ENCODE results near the gene HOXB7.

The HOXB7 gene

GRCh38 chr17:48624544-48625494, 14.0 kb upstream of the HOXB7 start:
- DNase-seq = peak in 3 of 56 donors; percentile 2 to 8 (median 5)

- DNase-seq = no peak
Measured at GRCh38 chr17:48624118-48624517, 13.3 kb upstream of the HOXB7 start.

GRCh38 chr17:48623583-48623982, 12.8 kb upstream of the HOXB7 start:
- no peak for DNase-seq

GRCh38 chr17:48622857-48623256, 12.0 kb upstream of the HOXB7 start:
- no peak for DNase-seq

- DNase-seq = no peak
Measured at GRCh38 chr17:48621410-48622392, 10.9 kb upstream of the HOXB7 start.

- DNase-seq = no peak
Measured at GRCh38 chr17:48620461-48621139, 9.8 kb upstream of the HOXB7 start.

- DNase-seq = no peak
Measured at GRCh38 chr17:48619826-48620449, 9.1 kb upstream of the HOXB7 start.

- peak; percentile 3 to 86 (median 59) for DNase-seq
Measured at GRCh38 chr17:48618256-48618896, 7.6 kb upstream of the HOXB7 start.

- DNase-seq = no peak
Measured at GRCh38 chr17:48617471-48618255, 6.8 kb upstream of the HOXB7 start.

GRCh38 chr17:48616717-48617470, 6.1 kb upstream of the HOXB7 start:
- DNase-seq = no peak

GRCh38 chr17:48615963-48616716, 5.3 kb upstream of the HOXB7 start:
- DNase-seq = no peak

GRCh38 chr17:48615047-48615962, 4.5 kb upstream of the HOXB7 start, which contains the start of gene HOXB8:
TSS of gene HOXB8 (minus strand) at chr17:48615292. CDS start at chr17:48614704, 588 bp downstream.
- no peak for DNase-seq

GRCh38 chr17:48613862-48614694, 3.3 kb upstream of the HOXB7 start:
- DNase-seq = no peak

- no peak for DNase-seq
Measured at GRCh38 chr17:48612854-48613691, 2.3 kb upstream of the HOXB7 start.

GRCh38 chr17:48612456-48612853, 1.6 kb upstream of the HOXB7 start:
- DNase-seq = no peak
